A673 (cell line): ENCODE results near the gene SMURF1.

Experiments
- EZH2 ChIP-seq: fragments of 200-600 bp; sonication (generic); IDR thresholded peaks from 2 replicates; pipeline ENCODE4 v1.6.1; 2017; ENCODE audit warnings: borderline replicate concordance, low read depth, mild to moderate bottlenecking, mixed read lengths, antibody characterized with exemption, low read length; ENCODE audit not compliant: poor library complexity, severe bottlenecking
- TF ChIP-seq, protein P1 (sequence below): fragments of 300-800, 200-600 bp; sonication (generic); conservative IDR thresholded peaks from 2 replicates; pipeline ENCODE4 v1.5.1; 2017; ENCODE audit warnings: low read depth, mild to moderate bottlenecking, antibody characterized with exemption, low read length, moderate library complexity, mixed read lengths

DNA sequence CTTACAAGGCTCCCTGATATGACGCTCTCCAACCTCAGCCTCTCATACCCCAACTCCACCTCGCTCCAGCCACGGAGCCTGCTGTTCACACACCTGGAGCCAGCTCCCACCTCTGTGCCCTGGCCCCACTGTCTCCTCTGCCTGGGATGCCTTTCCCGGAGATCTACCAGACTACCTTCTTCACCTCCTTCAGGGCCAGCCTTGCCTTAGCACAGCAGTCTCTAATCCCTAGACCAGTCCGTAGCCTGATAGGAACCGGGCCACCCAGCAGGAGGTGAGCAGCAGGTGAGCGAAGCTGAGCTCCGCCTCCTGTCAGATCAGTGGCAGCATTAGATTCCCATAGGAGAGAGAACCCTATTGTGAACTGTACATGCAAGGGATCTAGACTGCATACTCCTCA is 23.2 kb upstream of the SMURF1 start:
- TF ChIP-seq, protein P1, sequence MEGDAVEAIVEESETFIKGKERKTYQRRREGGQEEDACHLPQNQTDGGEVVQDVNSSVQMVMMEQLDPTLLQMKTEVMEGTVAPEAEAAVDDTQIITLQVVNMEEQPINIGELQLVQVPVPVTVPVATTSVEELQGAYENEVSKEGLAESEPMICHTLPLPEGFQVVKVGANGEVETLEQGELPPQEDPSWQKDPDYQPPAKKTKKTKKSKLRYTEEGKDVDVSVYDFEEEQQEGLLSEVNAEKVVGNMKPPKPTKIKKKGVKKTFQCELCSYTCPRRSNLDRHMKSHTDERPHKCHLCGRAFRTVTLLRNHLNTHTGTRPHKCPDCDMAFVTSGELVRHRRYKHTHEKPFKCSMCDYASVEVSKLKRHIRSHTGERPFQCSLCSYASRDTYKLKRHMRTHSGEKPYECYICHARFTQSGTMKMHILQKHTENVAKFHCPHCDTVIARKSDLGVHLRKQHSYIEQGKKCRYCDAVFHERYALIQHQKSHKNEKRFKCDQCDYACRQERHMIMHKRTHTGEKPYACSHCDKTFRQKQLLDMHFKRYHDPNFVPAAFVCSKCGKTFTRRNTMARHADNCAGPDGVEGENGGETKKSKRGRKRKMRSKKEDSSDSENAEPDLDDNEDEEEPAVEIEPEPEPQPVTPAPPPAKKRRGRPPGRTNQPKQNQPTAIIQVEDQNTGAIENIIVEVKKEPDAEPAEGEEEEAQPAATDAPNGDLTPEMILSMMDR = no peak
- no peak for TF ChIP-seq EZH2
